HepG2 (cell line): ENCODE measurements around the gene ASTN2.

ENCODE experiments used
- CHD2 ChIP-seq: IDR thresholded peaks from 2 replicates; pipeline ENCODE4 v1.6.1; 2011; ENCODE audit warnings: low read depth, low read length, improper control_type of control experiment
- CREB3 ChIP-seq: sonication (generic); formaldehyde crosslinking; IDR thresholded peaks from 2 replicates; pipeline ENCODE4 v1.5.0; 2020; ENCODE audit warnings: missing genetic modification reagents
- CREM ChIP-seq, 2 experiments: sonication (generic) in 1 of 2; formaldehyde crosslinking in 1 of 2; IDR thresholded peaks; 2 replicates each; pipeline versions ENCODE4 v1.4.0 to v1.6.1; 2016 to 2020; ENCODE audit warnings: antibody characterized with exemption in 1 of 2, mild to moderate bottlenecking in 1 of 2, missing genetic modification reagents in 1 of 2
- HDAC2 ChIP-seq: sonication (generic); formaldehyde crosslinking; IDR thresholded peaks from 2 replicates; pipeline ENCODE4 v1.4.0; 2020; ENCODE audit warnings: missing genetic modification reagents
- TOPORS ChIP-seq: sonication (generic); formaldehyde crosslinking; IDR thresholded peaks from 2 replicates; pipeline ENCODE4 v1.8.0; 2023; ENCODE audit warnings: mild to moderate bottlenecking, missing genetic modification reagents
- ZMYM4 ChIP-seq: sonication (generic); formaldehyde crosslinking; IDR thresholded peaks from 2 replicates; pipeline ENCODE4 v1.8.1; 2023; ENCODE audit warnings: mild to moderate bottlenecking, missing genetic modification reagents
- ZNF574 ChIP-seq: sonication (generic); formaldehyde crosslinking; IDR thresholded peaks from 2 replicates; pipeline ENCODE4 v1.4.0; 2020; ENCODE audit warnings: missing genetic modification reagents
- ZNF704 ChIP-seq: sonication (generic); formaldehyde crosslinking; IDR thresholded peaks from 2 replicates; pipeline ENCODE4 v1.8.1; 2023; ENCODE audit warnings: mild to moderate bottlenecking, inconsistent platforms, moderate library complexity, missing genetic modification reagents, borderline replicate concordance
- ZNF749 ChIP-seq: sonication (generic); formaldehyde crosslinking; IDR thresholded peaks from 2 replicates; pipeline ENCODE4 v1.8.0; 2022; ENCODE audit warnings: mild to moderate bottlenecking, missing genetic modification reagents, moderate library complexity, borderline replicate concordance

GRCh38 chr9:116449949-116450348, 964.9 kb downstream of the ASTN2 start:
- no peak for TF ChIP-seq ZNF749 (CRISPR knock-in tag)
- TF ChIP-seq CREM (IDR thresholded peaks at IDR 0.05): no peak
- no peak for TF ChIP-seq CREM (CRISPR knock-in tag; IDR thresholded peaks at IDR 0.05)
- TF ChIP-seq CHD2: no peak
- no peak for TF ChIP-seq TOPORS (CRISPR knock-in tag)
- no peak for TF ChIP-seq ZNF704
- TF ChIP-seq CREB3 (CRISPR knock-in tag): no peak
- TF ChIP-seq HDAC2 (CRISPR knock-in tag): no peak
- TF ChIP-seq ZMYM4 (CRISPR knock-in tag): no peak
- no peak for TF ChIP-seq ZNF574 (CRISPR knock-in tag)
